HepG2 (cell line): ENCODE results near the gene SMARCA2. TPM values are rescaled to one million over a fixed set of nuclear protein-coding genes. Genes with fewer than 3 reads are reported as not detected.

Experiments used
- AGO1 ChIP-seq: fragments of 200-400 bp; formaldehyde crosslinking; IDR thresholded peaks from 2 replicates; pipeline ENCODE4 v1.6.1; 2017; ENCODE audit warnings: mild to moderate bottlenecking, low read depth, low read length, moderate library complexity; ENCODE audit not compliant: poor library complexity, severe bottlenecking
- ASH2L ChIP-seq: fragments of 300-600, 200-600 bp; sonication (generic); IDR thresholded peaks from 2 replicates; pipeline ENCODE4 v1.7.0; 2017; ENCODE audit warnings: low read depth, mild to moderate bottlenecking, moderate library complexity, mixed read lengths, low read length; ENCODE audit not compliant: insufficient read length
- ELF4 ChIP-seq: sonication (generic); formaldehyde crosslinking; IDR thresholded peaks from 2 replicates; pipeline ENCODE4 v1.5.0; 2020; ENCODE audit warnings: missing genetic modification reagents, mild to moderate bottlenecking, moderate library complexity, borderline replicate concordance
- HDAC1 ChIP-seq: sonication (generic); formaldehyde crosslinking; IDR thresholded peaks from 2 replicates; pipeline ENCODE4 v1.5.1; 2020; ENCODE audit warnings: mild to moderate bottlenecking, missing genetic modification reagents
- KMT2A ChIP-seq: sonication (generic); formaldehyde crosslinking; IDR thresholded peaks from 2 replicates; pipeline ENCODE4 v1.4.0; 2020; ENCODE audit warnings: missing genetic modification reagents
- PHF8 ChIP-seq: sonication (generic); formaldehyde crosslinking; IDR thresholded peaks from 2 replicates; pipeline ENCODE4 v1.5.0; 2020; ENCODE audit warnings: missing genetic modification reagents
- POLR2A ChIP-seq, 2 experiments: IDR thresholded peaks; 2 replicates each; pipeline ENCODE4 v1.6.1; 2011; ENCODE audit warnings: low read depth in 2 of 2, low read length in 2 of 2, mild to moderate bottlenecking in 1 of 2, moderate library complexity in 1 of 2; ENCODE audit not compliant: insufficient read depth in 1 of 2
- ZFP82 ChIP-seq: sonication (generic); formaldehyde crosslinking; IDR thresholded peaks from 2 replicates; pipeline ENCODE4 v1.5.1; 2020; ENCODE audit warnings: mild to moderate bottlenecking, missing genetic modification reagents, borderline replicate concordance
- ZNF367 ChIP-seq: sonication (generic); formaldehyde crosslinking; IDR thresholded peaks from 2 replicates; pipeline ENCODE4 v1.4.0; 2020; ENCODE audit warnings: missing genetic modification reagents, borderline replicate concordance
- ZNF383 ChIP-seq: sonication (generic); formaldehyde crosslinking; IDR thresholded peaks from 2 replicates; pipeline ENCODE4 v1.4.0; 2020; ENCODE audit warnings: missing genetic modification reagents, mild to moderate bottlenecking, borderline replicate concordance
- ZNF782 ChIP-seq: sonication (generic); formaldehyde crosslinking; IDR thresholded peaks from 2 replicates; pipeline ENCODE4 v1.4.0; 2020; ENCODE audit warnings: missing genetic modification reagents, mild to moderate bottlenecking, borderline replicate concordance
- ZNF788 ChIP-seq: sonication (generic); formaldehyde crosslinking; IDR thresholded peaks from 2 replicates; pipeline ENCODE4 v1.5.0; 2020; ENCODE audit warnings: mild to moderate bottlenecking, missing genetic modification reagents, borderline replicate concordance
- polyA plus RNA-seq, 8 experiments: library from polyadenylated mRNA; depleted of rRNA in 3 of 8; stranded (reverse) in 7 of 8; unstranded in 1 of 8; fragments of >200 nt; fragmentation: Illumina TruSeq in 4 of 8; extraction: Trizol in 4 of 8; gene quantifications; 2 replicates each; pipeline versions ENCODE4 v1.2.1 to v1.2.3, GENCODE V29; 2011 to 2016; ENCODE audit warnings: low read depth in 4 of 8, missing spikeins in 1 of 8, mixed read lengths in 1 of 8; ENCODE audit not compliant: insufficient read depth in 1 of 8
- total RNA-seq, 5 experiments: library from RNA; depleted of rRNA; stranded (reverse); fragments of >200 nt; fragmentation: Illumina TruSeq; extraction: Trizol; gene quantifications; 2 replicates each; pipeline ENCODE4 v1.2.3, GENCODE V29; 2016; ENCODE audit warnings: low read depth in 1 of 5
- TF ChIP-seq, protein P1 (sequence below), 2 experiments: fragments of 450-650 bp in 1 of 2; sonication (generic) in 1 of 2; formaldehyde crosslinking in 1 of 2; IDR thresholded peaks; 2 replicates each; pipeline versions ENCODE4 v1.6.1 to v1.8.0; 2016 to 2022; ENCODE audit warnings: antibody characterized with exemption in 1 of 2, mild to moderate bottlenecking in 1 of 2, missing genetic modification reagents in 1 of 2

Gene SMARCA2
- total and polyA plus RNA-seq, 2 of the 13 experiments (the other 11 are each of a cell fraction or from before 2014, with no cell fraction given) = 22.5 to 23.7 TPM

GRCh38 chr9:2015581-2016407 is 647 bp downstream of the SMARCA2 start (continued):
- TF ChIP-seq, protein P1, sequence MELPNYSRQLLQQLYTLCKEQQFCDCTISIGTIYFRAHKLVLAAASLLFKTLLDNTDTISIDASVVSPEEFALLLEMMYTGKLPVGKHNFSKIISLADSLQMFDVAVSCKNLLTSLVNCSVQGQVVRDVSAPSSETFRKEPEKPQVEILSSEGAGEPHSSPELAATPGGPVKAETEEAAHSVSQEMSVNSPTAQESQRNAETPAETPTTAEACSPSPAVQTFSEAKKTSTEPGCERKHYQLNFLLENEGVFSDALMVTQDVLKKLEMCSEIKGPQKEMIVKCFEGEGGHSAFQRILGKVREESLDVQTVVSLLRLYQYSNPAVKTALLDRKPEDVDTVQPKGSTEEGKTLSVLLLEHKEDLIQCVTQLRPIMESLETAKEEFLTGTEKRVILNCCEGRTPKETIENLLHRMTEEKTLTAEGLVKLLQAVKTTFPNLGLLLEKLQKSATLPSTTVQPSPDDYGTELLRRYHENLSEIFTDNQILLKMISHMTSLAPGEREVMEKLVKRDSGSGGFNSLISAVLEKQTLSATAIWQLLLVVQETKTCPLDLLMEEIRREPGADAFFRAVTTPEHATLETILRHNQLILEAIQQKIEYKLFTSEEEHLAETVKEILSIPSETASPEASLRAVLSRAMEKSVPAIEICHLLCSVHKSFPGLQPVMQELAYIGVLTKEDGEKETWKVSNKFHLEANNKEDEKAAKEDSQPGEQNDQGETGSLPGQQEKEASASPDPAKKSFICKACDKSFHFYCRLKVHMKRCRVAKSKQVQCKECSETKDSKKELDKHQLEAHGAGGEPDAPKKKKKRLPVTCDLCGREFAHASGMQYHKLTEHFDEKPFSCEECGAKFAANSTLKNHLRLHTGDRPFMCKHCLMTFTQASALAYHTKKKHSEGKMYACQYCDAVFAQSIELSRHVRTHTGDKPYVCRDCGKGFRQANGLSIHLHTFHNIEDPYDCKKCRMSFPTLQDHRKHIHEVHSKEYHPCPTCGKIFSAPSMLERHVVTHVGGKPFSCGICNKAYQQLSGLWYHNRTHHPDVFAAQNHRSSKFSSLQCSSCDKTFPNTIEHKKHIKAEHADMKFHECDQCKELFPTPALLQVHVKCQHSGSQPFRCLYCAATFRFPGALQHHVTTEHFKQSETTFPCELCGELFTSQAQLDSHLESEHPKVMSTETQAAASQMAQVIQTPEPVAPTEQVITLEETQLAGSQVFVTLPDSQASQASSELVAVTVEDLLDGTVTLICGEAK (IDR thresholded peaks at IDR 0.05) = no peak
- TF ChIP-seq, protein P1 (CRISPR knock-in tag; IDR thresholded peaks at IDR 0.05) = no peak
- peak; percentile 51; the same call in 1 of the 2 replicates for TF ChIP-seq ZFP82
- TF ChIP-seq ZNF788 (CRISPR knock-in tag) = 0 out of 2 replicates have a peak, but pooled peaks have one; percentile 5
- TF ChIP-seq ELF4 (CRISPR knock-in tag) = no peak
- TF ChIP-seq ZNF367 (CRISPR knock-in tag) = no peak
- TF ChIP-seq AGO1 = no peak
- 0 out of 2 replicates have a peak, but pooled peaks have one; percentile 20 for TF ChIP-seq KMT2A (CRISPR knock-in tag)
- peak; percentile 6 for TF ChIP-seq ASH2L
- TF ChIP-seq POLR2A (IDR thresholded peaks at IDR 0.05; ENCODE audit: insufficient read depth in 1 of 2, low read depth in 2 of 2, low read length in 2 of 2) = peak in 1 of 2 experiments; percentile 11; a peak in 1 of 4 replicates
- no peak for TF ChIP-seq ZNF383 (CRISPR knock-in tag)
- TF ChIP-seq HDAC1 (CRISPR knock-in tag) = peak; percentile 5; the same call in 1 of the 2 replicates
- no peak for TF ChIP-seq ZNF782 (CRISPR knock-in tag)
- peak; percentile 20; the same call in 1 of the 2 replicates for TF ChIP-seq PHF8 (CRISPR knock-in tag)
- TF ChIP-seq, all 625 proteins: peak for 32
